ENCODE results near the gene OPN4. TPM values are rescaled to one million over a fixed set of nuclear protein-coding genes. Genes with fewer than 3 reads are reported as not detected.

The OPN4 gene
- total and polyA plus RNA-seq, 2 donors (not counting 3 experiments of a cell fraction or from before 2014, with no cell fraction given), result not detected

DNA sequence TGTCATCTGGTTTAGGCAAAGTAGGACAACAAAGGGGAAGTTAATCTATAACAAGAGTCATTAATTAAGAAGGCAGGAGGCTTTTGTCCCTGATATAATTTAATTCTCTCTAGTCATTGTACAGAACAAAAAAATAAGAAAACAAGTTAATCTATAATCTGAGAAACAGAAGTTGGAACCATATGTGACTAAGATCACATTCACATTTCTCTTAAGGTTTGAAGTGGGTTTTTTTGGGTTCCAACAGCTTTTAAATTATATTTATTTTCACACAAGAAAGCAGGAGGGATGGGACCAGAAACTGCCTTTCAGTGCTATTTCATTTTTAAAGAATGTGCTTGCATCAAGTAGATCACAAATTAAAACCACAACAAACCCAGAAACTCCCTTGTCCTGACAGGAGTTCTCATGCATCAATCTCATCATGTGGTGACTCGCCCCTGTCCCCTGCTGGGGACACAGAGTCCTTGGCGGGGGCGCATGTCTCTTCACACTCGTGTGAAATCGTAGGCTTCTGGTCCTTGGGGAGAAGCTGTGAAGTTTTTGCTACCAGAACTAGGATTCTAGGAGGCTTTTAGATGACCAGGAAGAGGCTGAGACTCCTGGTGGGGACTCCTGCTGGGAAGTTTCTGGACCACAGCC, 10.1 kb upstream of the OPN4 start:
- no peak overlapping the region for H2AFZ ChIP-seq (ENCODE audit: low read depth, low read length)
- H3K36me3 ChIP-seq (ENCODE audit: control insufficient read depth in 2 of 2, extremely low read depth in 1 of 2, insufficient read depth in 2 of 2, low read length in 2 of 2), result no peaks in the 10 kb centered on the region
- H3K9me1 ChIP-seq (replicated peaks; ENCODE audit: control insufficient read depth, extremely low read depth, insufficient read depth, low read length), result no peaks in the 10 kb centered on the region
- POLR2A ChIA-PET, result no interaction called here
- no peak overlapping the region for H3K4me3 ChIP-seq (replicated peaks in 1 of 3; ENCODE audit: insufficient read depth in 1 of 3, low read depth in 1 of 3, low read length in 3 of 3)
- H3K4me1 ChIP-seq (ENCODE audit: control insufficient read depth, extremely low read depth, insufficient read depth, low read length), result no peaks in the 10 kb centered on the region
- no peak for FAIRE-seq
- TF ChIP-seq MYC (IDR thresholded peaks at IDR 0.05; ENCODE audit: low read depth, low read length) (no peak), POLR2AphosphoS5 (IDR thresholded peaks at IDR 0.05; ENCODE audit: insufficient read depth, low read depth, low read length) (no peak), FOS (IDR thresholded peaks at IDR 0.05; ENCODE audit: borderline replicate concordance, insufficient read depth, low read length) (no peak), POLR2A (IDR thresholded peaks at IDR 0.05; ENCODE audit: low read depth, low read length) (no peak)
- TF ChIP-seq, protein P1, sequence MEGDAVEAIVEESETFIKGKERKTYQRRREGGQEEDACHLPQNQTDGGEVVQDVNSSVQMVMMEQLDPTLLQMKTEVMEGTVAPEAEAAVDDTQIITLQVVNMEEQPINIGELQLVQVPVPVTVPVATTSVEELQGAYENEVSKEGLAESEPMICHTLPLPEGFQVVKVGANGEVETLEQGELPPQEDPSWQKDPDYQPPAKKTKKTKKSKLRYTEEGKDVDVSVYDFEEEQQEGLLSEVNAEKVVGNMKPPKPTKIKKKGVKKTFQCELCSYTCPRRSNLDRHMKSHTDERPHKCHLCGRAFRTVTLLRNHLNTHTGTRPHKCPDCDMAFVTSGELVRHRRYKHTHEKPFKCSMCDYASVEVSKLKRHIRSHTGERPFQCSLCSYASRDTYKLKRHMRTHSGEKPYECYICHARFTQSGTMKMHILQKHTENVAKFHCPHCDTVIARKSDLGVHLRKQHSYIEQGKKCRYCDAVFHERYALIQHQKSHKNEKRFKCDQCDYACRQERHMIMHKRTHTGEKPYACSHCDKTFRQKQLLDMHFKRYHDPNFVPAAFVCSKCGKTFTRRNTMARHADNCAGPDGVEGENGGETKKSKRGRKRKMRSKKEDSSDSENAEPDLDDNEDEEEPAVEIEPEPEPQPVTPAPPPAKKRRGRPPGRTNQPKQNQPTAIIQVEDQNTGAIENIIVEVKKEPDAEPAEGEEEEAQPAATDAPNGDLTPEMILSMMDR (IDR thresholded peaks at IDR 0.05; ENCODE audit: extremely low read depth in 1 of 2, insufficient read depth in 1 of 2, low read depth in 1 of 2, low read length in 2 of 2), result no peak
- no peaks in the 10 kb centered on the region for H4K20me1 ChIP-seq (replicated peaks; ENCODE audit: control insufficient read depth, extremely low read depth, insufficient read depth, low read length)
- H3K9me3 ChIP-seq (replicated peaks; ENCODE audit: control insufficient read depth, insufficient read depth, low read length), result no peaks in the 10 kb centered on the region
- CTCF ChIA-PET, result no interaction called here
- no peak for DNase-seq (ENCODE audit: low read depth, low spot score)
- H3K79me2 ChIP-seq (ENCODE audit: control insufficient read depth, insufficient read depth, low read length), result no peaks in the 10 kb centered on the region
- H3K4me2 ChIP-seq (ENCODE audit: insufficient read depth, low read length), result no peak overlapping the region
- H3K9ac ChIP-seq (replicated peaks; ENCODE audit: extremely low read depth, insufficient read depth, low read length), result no peak overlapping the region
- no TSS peak for BruUV-seq (replicated peaks)
- H3K27ac ChIP-seq (ENCODE audit: insufficient read depth, low read depth, low read length), result no peak overlapping the region
- H3K27me3 ChIP-seq (ENCODE audit: control insufficient read depth in 2 of 2, insufficient read depth in 2 of 2, low read length in 2 of 2), result peaks cover under 1 to 7% of the 10 kb centered on the region in 2 experiments
- dilution Hi-C loops (cut with MboI; ENCODE audit: extremely low pct_ligation_motif_present, low sequenced_read_pairs), result no loop called here
- intact Hi-C loops (cut with micrococcal nuclease), result no loop called here

Data from endothelial cell of umbilical vein (primary cell).